Measurements from ENCODE around the gene DNPEP.

DNPEP gene

DNA sequence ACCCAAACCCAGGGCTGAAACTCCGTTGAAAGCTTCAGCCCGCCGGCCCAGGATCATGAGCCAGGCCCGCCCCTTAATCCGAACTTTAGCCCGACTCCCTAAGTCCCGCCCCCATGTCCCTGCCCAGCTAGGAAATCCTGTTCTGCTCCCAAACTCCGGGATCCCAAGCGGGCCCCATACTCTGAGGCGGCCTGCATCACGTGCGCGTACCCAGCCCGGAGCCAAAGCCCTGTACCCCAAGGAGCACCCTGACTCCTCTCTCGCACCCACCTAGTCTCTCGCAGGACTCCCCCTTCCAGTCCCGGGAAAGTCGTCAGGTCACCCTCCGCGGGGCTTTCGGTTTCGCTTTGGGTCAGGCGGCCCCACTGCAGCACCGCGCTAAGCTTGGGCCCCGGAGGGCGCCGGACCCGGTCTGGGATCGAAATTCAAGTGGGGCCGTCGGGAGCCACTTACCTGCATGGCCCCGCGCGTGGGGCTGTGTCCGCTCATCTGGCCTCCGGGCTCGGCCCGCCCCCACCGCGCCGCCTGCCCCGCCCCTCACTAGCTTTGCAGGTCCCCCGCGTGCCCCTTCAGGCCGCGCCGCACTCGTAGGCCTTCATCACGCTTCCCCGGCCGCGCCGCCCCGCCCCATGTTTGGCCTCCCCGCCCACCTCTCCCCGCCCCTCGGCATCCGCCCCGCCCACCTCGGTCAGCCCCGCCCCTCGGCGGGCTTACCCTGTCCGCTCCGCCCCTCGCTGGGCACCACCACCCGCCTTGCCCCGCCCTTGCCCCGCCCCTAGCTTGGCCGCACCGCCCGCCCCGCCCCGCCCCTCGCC lies at the start of gene DNPEP:
Gene DNPEP, minus strand, starts transcription at position 607 of the 815 bp plus-strand sequence. Its CDS starts 118 bp downstream, at position 489.
- no peak for DNase-seq

DNA sequence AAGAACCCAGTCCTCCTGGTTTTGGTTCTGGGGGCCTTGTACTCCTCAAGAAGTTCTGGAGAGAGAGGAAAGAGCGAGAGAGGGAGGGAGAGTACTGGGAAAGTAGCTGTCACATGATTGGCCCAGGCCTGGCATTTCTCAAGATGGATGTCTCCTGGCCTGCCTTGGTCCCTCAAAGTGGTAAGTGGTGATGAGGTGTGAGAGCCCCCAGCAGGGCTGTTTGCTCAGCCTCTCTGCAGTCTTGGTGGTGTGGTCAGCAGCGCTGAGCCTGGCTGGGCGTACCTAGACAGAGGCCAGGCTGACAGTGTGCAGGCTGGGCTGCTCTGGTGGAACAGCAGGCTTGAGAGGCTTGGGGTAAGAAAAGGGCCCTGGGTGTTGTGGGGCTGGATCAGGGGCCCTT lies 49.4 kb upstream of the DNPEP start:
- no peak for DNase-seq

DNA sequence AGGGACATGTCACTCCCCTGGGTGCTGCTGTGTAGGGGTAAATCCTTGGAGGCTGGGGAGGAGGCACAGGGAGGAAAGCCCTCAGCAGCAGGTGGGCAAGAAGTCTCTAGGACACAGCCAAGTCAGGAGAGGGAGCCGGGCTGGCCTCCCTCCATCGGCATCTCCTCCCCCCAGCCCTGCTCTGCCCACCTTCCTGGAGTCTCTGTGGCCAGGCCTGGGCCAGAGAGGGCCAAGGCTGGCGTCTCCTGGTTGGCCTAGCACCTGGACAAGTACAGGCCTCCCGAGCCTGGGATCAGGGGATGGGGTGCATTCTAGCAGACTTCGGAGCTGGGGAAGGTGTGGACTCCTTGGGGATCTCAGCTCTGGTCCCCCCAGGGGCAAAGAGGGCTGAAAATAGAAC lies 48.8 kb upstream of the DNPEP start:
- no peak for DNase-seq

DNA sequence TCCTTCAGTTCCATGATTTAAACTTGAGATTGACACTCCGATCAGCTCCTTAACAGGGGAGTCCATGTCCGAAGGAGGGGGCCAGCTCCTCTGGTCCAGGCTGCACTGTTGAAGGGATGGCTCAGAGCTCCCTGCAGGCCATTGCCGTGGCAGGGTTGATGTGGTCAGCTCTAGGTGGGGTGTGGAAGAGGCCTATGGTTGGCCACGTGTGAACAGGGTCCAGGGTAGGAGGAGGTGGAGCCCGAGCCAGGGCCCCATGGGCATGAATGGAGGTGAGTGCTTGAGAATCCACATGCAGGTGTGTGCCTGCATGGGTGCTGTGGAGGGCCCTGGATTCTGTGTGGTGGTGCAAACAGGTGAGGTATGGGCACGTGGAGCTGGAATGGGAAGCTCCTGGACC lies 48.0 kb upstream of the DNPEP start:
- DNase-seq = no peak

- no peak for DNase-seq
Measured at GRCh38 chr2:219434718-219435525, 47.2 kb upstream of the DNPEP start, which contains the start of gene SPEG. Gene SPEG, plus strand, starts transcription at chr2:219434843. Its CDS starts 135 bp downstream, at chr2:219434978.

- DNase-seq = no peak
Measured at GRCh38 chr2:219434468-219434717, 46.7 kb upstream of the DNPEP start.

DNA sequence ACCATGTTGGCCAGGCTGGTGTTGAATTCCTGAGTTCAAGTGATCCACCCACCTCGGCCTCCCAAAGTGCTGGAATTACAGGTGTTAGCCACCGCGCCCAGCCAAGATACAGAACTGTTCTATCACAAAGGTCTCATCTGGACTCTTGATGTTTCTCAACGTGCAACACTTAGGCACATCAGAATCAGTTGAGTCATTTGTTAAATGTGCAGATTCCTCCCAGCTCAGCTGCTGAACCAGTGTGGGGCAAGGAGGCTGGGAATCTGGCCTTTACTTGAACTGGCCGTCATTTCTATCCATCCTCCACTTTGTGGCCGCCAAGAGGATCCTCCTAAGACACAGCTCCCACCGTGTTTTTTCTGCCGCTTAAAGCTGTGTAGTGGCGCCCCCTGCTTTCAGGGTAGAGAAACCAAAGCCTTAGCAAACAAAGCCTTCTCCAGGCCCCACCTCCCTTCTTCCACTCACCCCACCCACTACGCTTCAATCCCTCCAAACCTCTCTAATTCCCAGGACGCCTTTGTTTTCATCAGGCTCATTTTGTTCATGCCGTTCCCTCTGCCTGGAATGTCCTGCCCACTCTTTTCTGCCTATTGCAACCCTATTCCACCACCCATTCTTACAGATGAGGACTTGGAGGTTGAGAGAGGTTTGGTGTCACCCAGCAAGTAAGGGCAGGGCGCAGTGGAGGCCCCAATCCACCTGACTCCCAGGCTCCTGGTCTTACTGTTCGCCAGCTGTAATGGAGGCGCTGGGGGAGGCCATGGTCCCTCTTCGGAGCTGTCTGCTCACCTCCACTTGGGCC lies 46.2 kb upstream of the DNPEP start:
- no peak for DNase-seq

- no peak for DNase-seq
Measured at GRCh38 chr2:219430633-219431615, 43.2 kb upstream of the DNPEP start.

- no peak for DNase-seq
Measured at GRCh38 chr2:219429958-219430606, 42.4 kb upstream of the DNPEP start.

- no peak for DNase-seq
Measured at GRCh38 chr2:219428469-219428868, 40.8 kb upstream of the DNPEP start.

- DNase-seq = no peak
Measured at GRCh38 chr2:219426534-219427136, 38.9 kb upstream of the DNPEP start.

GRCh38 chr2:219426068-219426443 lies 38.3 kb upstream of the DNPEP start:
- no peak for DNase-seq

GRCh38 chr2:219425238-219426067 lies 37.7 kb upstream of the DNPEP start:
- no peak for DNase-seq

DNA sequence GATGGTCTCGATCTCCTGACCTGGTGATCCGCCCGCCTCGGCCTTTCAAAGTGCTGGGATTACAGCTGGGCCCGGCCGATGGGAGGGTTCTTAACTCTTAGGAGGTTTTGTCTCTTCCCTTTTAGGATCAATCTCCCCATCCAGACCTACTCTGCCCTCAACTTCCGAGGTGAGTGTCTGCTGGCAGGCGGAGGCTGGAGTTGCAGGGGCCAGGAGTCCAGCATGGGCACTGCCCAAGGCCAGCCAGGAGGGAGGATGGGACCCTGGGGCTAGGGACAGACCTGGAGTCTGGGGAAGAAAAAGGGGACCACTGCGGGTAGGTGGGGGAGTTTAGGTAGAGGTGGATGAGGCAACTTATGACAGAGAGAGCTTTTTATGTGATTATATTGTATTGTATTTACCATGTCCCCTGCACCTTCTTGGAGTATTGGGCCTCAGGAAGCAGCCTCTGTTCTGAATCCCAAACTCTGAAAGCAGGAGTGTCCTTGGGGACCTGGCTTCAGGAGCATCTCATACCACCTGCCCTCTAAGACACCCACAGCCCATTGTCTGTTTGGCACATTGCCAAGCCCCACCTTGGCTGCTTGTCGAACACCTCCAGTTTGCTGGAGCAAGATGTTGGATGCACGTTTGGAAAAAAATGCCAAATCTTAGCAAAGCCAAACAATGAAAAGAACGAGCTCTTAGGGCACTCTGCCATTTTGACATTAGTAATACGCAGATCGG lies 36.1 kb upstream of the DNPEP start:
- DNase-seq = no peak

DNA sequence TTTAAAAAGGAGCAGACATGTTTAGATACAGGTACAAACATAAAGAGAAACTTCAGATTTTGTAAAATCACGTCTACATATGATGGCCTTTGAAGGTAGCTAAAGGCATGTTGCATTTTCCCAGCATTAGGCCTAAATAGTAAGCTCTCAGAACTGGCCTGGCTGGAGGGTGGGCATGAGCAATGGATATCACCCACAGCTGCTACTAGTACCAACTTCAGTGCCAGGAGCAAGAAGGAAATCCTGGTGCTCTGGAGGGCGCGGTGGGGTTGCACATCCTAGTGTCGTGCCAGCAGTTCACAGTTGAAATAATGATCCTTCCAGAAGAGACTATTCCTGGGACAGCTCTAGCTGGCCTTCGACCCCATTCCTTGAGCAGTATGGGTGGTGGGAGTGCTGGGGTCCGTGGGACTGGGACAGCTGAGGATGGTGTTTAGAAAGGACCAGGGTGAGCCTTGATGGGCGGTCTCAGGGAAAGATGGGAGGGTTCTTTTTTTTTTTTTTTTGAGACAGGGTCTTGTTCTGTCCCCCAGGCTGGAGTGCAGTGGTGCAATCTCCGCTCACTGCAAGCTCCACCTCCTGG lies 35.3 kb upstream of the DNPEP start:
- DNase-seq = no peak

DNA sequence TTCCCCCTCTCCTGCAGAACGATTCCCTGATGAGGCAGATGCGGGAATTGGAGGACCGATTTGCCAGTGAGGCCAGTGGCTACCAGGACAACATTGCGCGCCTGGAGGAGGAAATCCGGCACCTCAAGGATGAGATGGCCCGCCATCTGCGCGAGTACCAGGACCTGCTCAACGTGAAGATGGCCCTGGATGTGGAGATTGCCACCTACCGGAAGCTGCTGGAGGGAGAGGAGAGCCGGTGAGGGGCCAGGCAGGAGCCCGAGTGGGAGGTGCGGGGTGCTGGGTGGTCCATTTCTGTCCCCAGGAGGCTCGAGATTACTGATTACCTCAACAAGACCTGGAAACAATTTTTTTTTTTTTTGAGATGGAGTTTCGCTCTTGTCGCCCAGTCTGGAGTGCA lies 33.6 kb upstream of the DNPEP start:
- no peak for DNase-seq

- DNase-seq = no peak
Measured at GRCh38 chr2:219420687-219421086, 33.0 kb upstream of the DNPEP start.

GRCh38 chr2:219419331-219420197 lies 31.9 kb upstream of the DNPEP start:
- no peak for DNase-seq
